Endothelial cell of umbilical vein (primary cell): ENCODE results near the gene AQP9. TPM values are rescaled to one million over a fixed set of nuclear protein-coding genes. Genes with fewer than 3 reads are reported as not detected.

Experiments
- BruUV-seq: library from RNA; stranded (reverse); fragments of 400-500 nt; replicated peaks from 2 replicates; lab custom pipeline; 2021; lab: Mats Ljungman, UMichigan
- CTCF ChIA-PET: fragments of 300-600, 350-600 bp; sonication (Branson Sonifier 250); formaldehyde crosslinking; loops from one replicate; lab custom pipeline; 2021; ENCODE audit warnings: antibody characterized with exemption, inconsistent platforms; lab: Charles Lee
- POLR2A ChIA-PET: fragments of 300-600, 350-600 bp; sonication (Branson Sonifier 250); formaldehyde crosslinking; loops from one replicate; lab custom pipeline; 2021; ENCODE audit warnings: antibody characterized with exemption, inconsistent platforms; lab: Charles Lee
- DNase-seq: peaks from one replicate; pipeline ENCODE4 v3.0.0-alpha.2; 2011; ENCODE audit warnings: low read depth, low spot score
- FAIRE-seq: peaks from 2 replicates; lab custom pipeline; 2011; peaks lifted over from hg19 to GRCh38; lab: Jason Lieb, UNC
- H2AFZ ChIP-seq: 2 replicates; pipeline ENCODE4 v1.6.0; 2012; ENCODE audit warnings: low read depth, low read length, control low read depth, inconsistent platforms
- H3K27ac ChIP-seq: 2 replicates; pipeline ENCODE4 v1.5.1; 2011; ENCODE audit warnings: low read depth, mild to moderate bottlenecking, control low read depth, low read length, moderate library complexity; ENCODE audit not compliant: insufficient read depth
- H3K27me3 ChIP-seq, 2 experiments: 2 replicates each; pipeline versions ENCODE4 v1.6.0 to v1.6.1; 2011; ENCODE audit warnings: low read length in 2 of 2, mixed read lengths in 1 of 2; ENCODE audit not compliant: control insufficient read depth in 2 of 2, insufficient read depth in 2 of 2
- H3K36me3 ChIP-seq, 2 experiments: 2 replicates in 1 of 2; 3 replicates in 1 of 2; pipeline ENCODE4 v1.5.1; 2011; ENCODE audit warnings: low read length in 2 of 2, mild to moderate bottlenecking in 1 of 2, moderate library complexity in 1 of 2; ENCODE audit not compliant: control insufficient read depth in 2 of 2, insufficient read depth in 2 of 2; ENCODE audit errors: extremely low read depth in 1 of 2
- H3K4me1 ChIP-seq: 3 replicates; pipeline ENCODE4 v1.5.1; 2011; ENCODE audit warnings: mild to moderate bottlenecking, low read length; ENCODE audit not compliant: control insufficient read depth, insufficient read depth; ENCODE audit errors: extremely low read depth
- H3K4me2 ChIP-seq: 2 replicates; pipeline ENCODE4 v1.6.1; 2011; ENCODE audit warnings: low read length, control low read depth, mixed read lengths; ENCODE audit not compliant: insufficient read depth
- H3K4me3 ChIP-seq, 3 experiments: fragments of 200-600 bp in 1 of 3; sonication (generic), shearing (Covaris generic) in 1 of 3; replicated peaks in 1 of 3; 2 replicates each; pipeline ENCODE4 v1.5.1; 2011 to 2016; ENCODE audit warnings: control low read depth in 3 of 3, low read length in 3 of 3, mild to moderate bottlenecking in 2 of 3, inconsistent platforms in 1 of 3, low read depth in 1 of 3, moderate library complexity in 1 of 3; ENCODE audit not compliant: insufficient read depth in 1 of 3
- H3K79me2 ChIP-seq: 2 replicates; pipeline ENCODE4 v1.6.0; 2012; ENCODE audit warnings: low read length, inconsistent platforms; ENCODE audit not compliant: control insufficient read depth, insufficient read depth
- H3K9ac ChIP-seq: replicated peaks from 2 replicates; pipeline ENCODE3; 2011; ENCODE audit warnings: low read length, control low read depth; ENCODE audit not compliant: insufficient read depth; ENCODE audit errors: extremely low read depth
- H3K9me1 ChIP-seq: replicated peaks from 3 replicates; pipeline ENCODE4 v1.6.0; 2011; ENCODE audit warnings: mild to moderate bottlenecking, low read length; ENCODE audit not compliant: control insufficient read depth, insufficient read depth; ENCODE audit errors: extremely low read depth
- H3K9me3 ChIP-seq: replicated peaks from 2 replicates; pipeline ENCODE4 v1.5.1; 2012; ENCODE audit warnings: low read length, inconsistent platforms; ENCODE audit not compliant: control insufficient read depth, insufficient read depth
- H4K20me1 ChIP-seq: replicated peaks from 2 replicates; pipeline ENCODE3; 2011; ENCODE audit warnings: mild to moderate bottlenecking, low read length; ENCODE audit not compliant: control insufficient read depth, insufficient read depth; ENCODE audit errors: extremely low read depth
- EZH2 ChIP-seq: IDR thresholded peaks from 2 replicates; pipeline ENCODE4 v1.6.1; 2012; ENCODE audit warnings: borderline replicate concordance, low read depth, mild to moderate bottlenecking, moderate library complexity, low read length, inconsistent platforms; ENCODE audit not compliant: severe bottlenecking
- FOS ChIP-seq: IDR thresholded peaks from 2 replicates; pipeline ENCODE4 v1.6.1; 2011; ENCODE audit warnings: mild to moderate bottlenecking, low read length, moderate library complexity, borderline replicate concordance; ENCODE audit not compliant: insufficient read depth
- JUN ChIP-seq: IDR thresholded peaks from 2 replicates; pipeline ENCODE4 v1.6.1; 2011; ENCODE audit warnings: borderline replicate concordance, low read depth; ENCODE audit not compliant: insufficient read length, insufficient read depth
- MYC ChIP-seq: IDR thresholded peaks from one replicate; pipeline ENCODE4 v1.6.1; 2011; ENCODE audit warnings: mild to moderate bottlenecking, low read depth, low read length
- POLR2A ChIP-seq: IDR thresholded peaks from 2 replicates; pipeline ENCODE4 v1.6.1; 2012; ENCODE audit warnings: low read depth, mild to moderate bottlenecking, control low read depth, low read length
- POLR2AphosphoS5 ChIP-seq: IDR thresholded peaks from 2 replicates; pipeline ENCODE4 v1.6.1; 2012; ENCODE audit warnings: low read depth, mild to moderate bottlenecking, control low read depth, low read length, moderate library complexity; ENCODE audit not compliant: insufficient read depth
- dilution Hi-C: fragments of 300-500 bp; cut with MboI; formaldehyde crosslinking; loops from one replicate; pipeline ENCODE4 v1.15.0; 2019; ENCODE audit warnings: low sequenced_read_pairs; ENCODE audit not compliant: extremely low pct_ligation_motif_present
- intact Hi-C: fragments of 100-400 bp; cut with micrococcal nuclease; formaldehyde crosslinking; loops from one replicate; pipeline ENCODE4 v1.10.0; 2022
- polyA plus RNA-seq, 4 experiments: library from polyadenylated mRNA; depleted of rRNA in 3 of 4; stranded (reverse) in 3 of 4; unstranded in 1 of 4; fragments of >200 nt; gene quantifications; 2 replicates each; pipeline versions ENCODE4 v1.2.1 to v1.2.3, GENCODE V29; 2011 to 2012; ENCODE audit warnings: missing spikeins in 1 of 4
- total RNA-seq: library from RNA; stranded (reverse); gene quantifications from 2 replicates; pipeline ENCODE4 v1.2.3, GENCODE V29; 2021
- TF ChIP-seq, protein P1 (sequence below): IDR thresholded peaks from 2 replicates; pipeline ENCODE4 v1.6.1; 2011; ENCODE audit not compliant: insufficient read depth, insufficient read length
- TF ChIP-seq, protein P2 (sequence below), 2 donors: IDR thresholded peaks; 1 replicate in 1 of 2; 2 replicates in 1 of 2; pipeline ENCODE4 v1.5.1; 2011; ENCODE audit warnings: low read length in 2 of 2, mild to moderate bottlenecking in 2 of 2, moderate library complexity in 2 of 2, control low read depth in 1 of 2, inconsistent platforms in 1 of 2, low read depth in 1 of 2; ENCODE audit not compliant: insufficient read depth in 1 of 2; ENCODE audit errors: extremely low read depth in 1 of 2

AQP9 gene
- total and polyA plus RNA-seq, 2 donors (not counting 3 experiments of a cell fraction or from before 2014, with no cell fraction given) = not detected

DNA sequence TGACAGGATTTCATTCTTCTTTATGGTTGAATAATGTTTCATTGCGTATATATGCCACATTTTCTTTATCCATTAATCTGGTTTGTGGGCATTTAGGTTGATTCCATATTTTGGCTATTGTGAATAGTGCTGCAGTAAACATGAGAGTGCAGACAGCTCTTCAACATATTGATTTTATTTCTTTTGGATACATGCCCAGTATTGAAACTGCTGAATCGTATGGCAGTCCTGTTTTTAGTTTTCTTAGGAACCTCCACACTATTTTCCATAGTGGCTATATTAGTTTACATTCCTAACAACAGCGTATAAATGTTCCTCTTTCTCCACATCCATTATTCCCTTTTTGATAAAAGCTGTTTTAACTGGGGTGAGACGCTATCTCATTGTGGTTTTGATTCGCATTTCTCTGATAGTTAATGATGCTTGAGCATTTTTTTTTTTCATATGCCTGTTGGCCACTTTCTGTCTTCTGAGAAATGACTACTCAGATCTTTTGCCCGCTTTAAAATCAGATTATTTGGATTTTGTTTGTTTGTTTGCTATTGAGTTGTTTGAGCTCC is 21.7 kb downstream of the AQP9 start:
- POLR2A ChIA-PET = no interaction called here
- TF ChIP-seq, protein P1, sequence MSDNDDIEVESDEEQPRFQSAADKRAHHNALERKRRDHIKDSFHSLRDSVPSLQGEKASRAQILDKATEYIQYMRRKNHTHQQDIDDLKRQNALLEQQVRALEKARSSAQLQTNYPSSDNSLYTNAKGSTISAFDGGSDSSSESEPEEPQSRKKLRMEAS = no peak
- TF ChIP-seq EZH2 = no peak
- TF ChIP-seq, protein P2, sequence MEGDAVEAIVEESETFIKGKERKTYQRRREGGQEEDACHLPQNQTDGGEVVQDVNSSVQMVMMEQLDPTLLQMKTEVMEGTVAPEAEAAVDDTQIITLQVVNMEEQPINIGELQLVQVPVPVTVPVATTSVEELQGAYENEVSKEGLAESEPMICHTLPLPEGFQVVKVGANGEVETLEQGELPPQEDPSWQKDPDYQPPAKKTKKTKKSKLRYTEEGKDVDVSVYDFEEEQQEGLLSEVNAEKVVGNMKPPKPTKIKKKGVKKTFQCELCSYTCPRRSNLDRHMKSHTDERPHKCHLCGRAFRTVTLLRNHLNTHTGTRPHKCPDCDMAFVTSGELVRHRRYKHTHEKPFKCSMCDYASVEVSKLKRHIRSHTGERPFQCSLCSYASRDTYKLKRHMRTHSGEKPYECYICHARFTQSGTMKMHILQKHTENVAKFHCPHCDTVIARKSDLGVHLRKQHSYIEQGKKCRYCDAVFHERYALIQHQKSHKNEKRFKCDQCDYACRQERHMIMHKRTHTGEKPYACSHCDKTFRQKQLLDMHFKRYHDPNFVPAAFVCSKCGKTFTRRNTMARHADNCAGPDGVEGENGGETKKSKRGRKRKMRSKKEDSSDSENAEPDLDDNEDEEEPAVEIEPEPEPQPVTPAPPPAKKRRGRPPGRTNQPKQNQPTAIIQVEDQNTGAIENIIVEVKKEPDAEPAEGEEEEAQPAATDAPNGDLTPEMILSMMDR (IDR thresholded peaks at IDR 0.05; ENCODE audit: extremely low read depth in 1 of 2, insufficient read depth in 1 of 2, low read depth in 1 of 2, low read length in 2 of 2) = no peak
- no peak for TF ChIP-seq JUN
- TF ChIP-seq FOS = no peak
- no peak for TF ChIP-seq MYC
- TF ChIP-seq POLR2AphosphoS5 = no peak
- TF ChIP-seq POLR2A = no peak
- Histone ChIP-seq H3K4me1 (peaks cover 18% of the 10 kb centered on the region), H4K20me1 (no peaks in the 10 kb centered on the region), H3K27ac (no peak overlapping the region), H3K4me3 (no peak overlapping the region), H3K79me2 (no peaks in the 10 kb centered on the region), H3K27me3 (no peaks in the 10 kb centered on the region), H3K9me1 (no peaks in the 10 kb centered on the region), H3K9ac (no peak overlapping the region), H3K9me3 (no peaks in the 10 kb centered on the region), H2AFZ (no peak overlapping the region), H3K36me3 (no peaks in the 10 kb centered on the region), H3K4me2 (no peak overlapping the region)
- intact Hi-C loops = no loop called here
- DNase-seq (peak; percentile 60), FAIRE-seq (no peak)
- no TSS peak for BruUV-seq
- CTCF ChIA-PET = interaction anchor here (1.3 to 1.9 kb wide), 2 partner anchors 45 to 89 kb away, joined by 3 to 4 read pairs; no protein-coding TSS in a partner anchor
- dilution Hi-C loops = no loop called here
